Left lung (tissue), 10 donors: ENCODE results near the gene CIAO3. TPM values are rescaled to one million over a fixed set of nuclear protein-coding genes. Genes with fewer than 3 reads are reported as not detected.

Source experiments
- ATAC-seq: fragments of 200-7000 bp; cut with Tn5 transposase; one replicate; pipeline ENCODE4 v1.9.1; 2020; ENCODE audit warnings: moderate library complexity
- DNase-seq, 4 donors: peaks; one replicate each; pipeline ENCODE4 v3.0.0-alpha.2; 2013 to 2020
- H3K27ac ChIP-seq, 2 donors: fragments of 200-600 bp; sonication (generic) in 1 of 2; one replicate each; pipeline versions ENCODE4 v1.5.0 to v1.8.0; 2020 to 2021
- H3K27me3 ChIP-seq, 2 donors: fragments of 200-600 bp; sonication (generic) in 1 of 2; one replicate each; pipeline versions ENCODE4 v1.5.0 to v1.8.0; 2020 to 2021
- H3K36me3 ChIP-seq, 2 donors: fragments of 200-600 bp; sonication (generic) in 1 of 2; one replicate each; pipeline versions ENCODE4 v1.5.0 to v1.8.0; 2020 to 2021
- H3K4me1 ChIP-seq, 2 donors: fragments of 200-600 bp; one replicate each; pipeline ENCODE4 v1.8.0; 2021
- H3K4me3 ChIP-seq, 2 donors: fragments of 200-600 bp; sonication (generic) in 1 of 2; one replicate each; pipeline versions ENCODE4 v1.5.0 to v1.8.0; 2020 to 2021; ENCODE audit warnings: mild to moderate bottlenecking in 1 of 2
- H3K9me3 ChIP-seq, 2 donors: fragments of 200-600 bp; sonication (generic) in 1 of 2; one replicate each; pipeline versions ENCODE4 v1.5.0 to v1.8.0; 2020 to 2021
- CTCF ChIP-seq, 2 donors: fragments of 200-600 bp; sonication (generic) in 1 of 2; IDR thresholded peaks; one replicate each; pipeline versions ENCODE4 v1.5.0 to v1.8.0; 2021; ENCODE audit warnings: antibody characterized with exemption in 2 of 2
- intact Hi-C, 2 donors: fragments of 100-400 bp; cut with DNase I; formaldehyde crosslinking; loops; one replicate each; pipeline versions ENCODE4 v1.11.2 to v1.14.2; 2022
- polyA plus RNA-seq, 6 donors: library from polyadenylated mRNA; unstranded; fragments of 120-200 nt; gene quantifications; one replicate each; pipeline ENCODE4 v1.2.1, GENCODE V29; 2013; ENCODE audit not compliant: insufficient read length in 6 of 6
- total RNA-seq, 2 donors: library from RNA; stranded (reverse); fragmentation: NEBNext Ultra II Directional; extraction: Animal tissue kit (Norgen Biotek cat#: 25700); gene quantifications; one replicate each; pipeline ENCODE4 v1.2.1, GENCODE V29; 2021
- donor health status: DM: no; HTN: yes; CAD: no.
- donor health status: DM: no; HTN: no; CAD: no.

CIAO3 gene
- total and polyA plus RNA-seq, 8 donors, result 17.2 to 28.2 (median 21.2) TPM

DNA sequence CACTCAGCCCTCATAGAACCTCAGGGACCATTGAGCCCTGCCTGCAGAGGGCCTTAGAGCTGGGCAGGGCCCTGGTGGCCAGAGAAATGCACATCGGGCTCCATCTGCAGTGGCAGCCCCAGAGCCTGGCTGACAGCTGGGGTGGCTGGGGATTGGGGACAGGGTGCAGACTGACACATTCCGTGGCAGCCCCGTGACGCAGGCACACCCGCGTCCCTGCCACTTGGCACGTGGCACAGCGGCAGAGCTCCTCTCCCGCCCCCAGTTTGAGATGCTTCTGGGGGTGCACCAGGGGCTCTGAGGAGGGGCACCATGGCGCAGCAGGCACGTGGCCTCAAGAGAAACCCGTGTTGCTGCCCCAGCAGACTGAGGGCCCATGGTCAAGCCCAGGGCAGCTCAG lies 37.4 kb downstream of the CIAO3 start:
- ATAC-seq, result no peak
- Histone ChIP-seq H3K27me3 (peaks cover 70 to 98% of the 10 kb centered on the region in 2 donors), H3K4me1 (no peaks in the 10 kb centered on the region), H3K4me3 (no peak overlapping the region), H3K36me3 (no peaks in the 10 kb centered on the region), H3K9me3 (no peaks in the 10 kb centered on the region), H3K27ac (no peak overlapping the region)
- DNase-seq, result no peak
- no peak for TF ChIP-seq CTCF (IDR thresholded peaks at IDR 0.05)
- intact Hi-C loops, result no loop called here

DNA sequence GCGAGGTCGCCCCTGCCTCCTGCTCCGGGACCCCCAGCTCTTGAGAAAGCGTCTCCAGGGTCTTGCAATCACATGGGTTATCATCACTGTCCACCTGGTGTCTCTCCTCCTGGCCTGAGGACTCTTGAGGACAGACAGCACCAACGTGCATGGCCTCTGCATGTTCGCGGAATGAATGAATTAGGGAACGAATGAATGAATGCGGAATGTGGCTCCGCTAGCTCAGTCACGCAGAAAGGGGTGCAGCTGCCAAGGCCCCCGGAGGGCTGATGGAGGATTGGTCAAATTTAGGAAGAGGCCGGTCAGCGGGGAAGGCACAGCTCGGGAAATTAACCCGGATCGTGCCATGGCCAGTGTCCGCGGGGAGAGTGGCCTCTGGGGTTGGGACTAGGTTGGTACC lies 38.5 kb downstream of the CIAO3 start:
- intact Hi-C loops, result no loop called here
- H3K36me3 ChIP-seq, result no peaks in the 10 kb centered on the region
- ATAC-seq, result no peak
- DNase-seq, result no peak
- TF ChIP-seq CTCF (IDR thresholded peaks at IDR 0.05), result no peak
- no peaks in the 10 kb centered on the region for H3K9me3 ChIP-seq
- no peak overlapping the region for H3K4me3 ChIP-seq
- H3K4me1 ChIP-seq, result no peaks in the 10 kb centered on the region
- no peak overlapping the region for H3K27ac ChIP-seq
- H3K27me3 ChIP-seq, result peaks cover 70 to 98% of the 10 kb centered on the region in 2 donors

GRCh38 chr16:700684-701584 lies 39.9 kb downstream of the CIAO3 start:
- Histone ChIP-seq H3K4me3 (no peak overlapping the region), H3K4me1 (peaks cover 1 to 5% of the 10 kb centered on the region in 2 donors), H3K27me3 (peaks cover 61 to 98% of the 10 kb centered on the region in 2 donors), H3K27ac (no peak overlapping the region), H3K9me3 (no peaks in the 10 kb centered on the region), H3K36me3 (no peaks in the 10 kb centered on the region)
- no peak for TF ChIP-seq CTCF (IDR thresholded peaks at IDR 0.05)
- DNase-seq (peak in 1 of 4 donors; percentile 50), ATAC-seq (peak; percentile 76)
- intact Hi-C loops, result no loop called here

DNA sequence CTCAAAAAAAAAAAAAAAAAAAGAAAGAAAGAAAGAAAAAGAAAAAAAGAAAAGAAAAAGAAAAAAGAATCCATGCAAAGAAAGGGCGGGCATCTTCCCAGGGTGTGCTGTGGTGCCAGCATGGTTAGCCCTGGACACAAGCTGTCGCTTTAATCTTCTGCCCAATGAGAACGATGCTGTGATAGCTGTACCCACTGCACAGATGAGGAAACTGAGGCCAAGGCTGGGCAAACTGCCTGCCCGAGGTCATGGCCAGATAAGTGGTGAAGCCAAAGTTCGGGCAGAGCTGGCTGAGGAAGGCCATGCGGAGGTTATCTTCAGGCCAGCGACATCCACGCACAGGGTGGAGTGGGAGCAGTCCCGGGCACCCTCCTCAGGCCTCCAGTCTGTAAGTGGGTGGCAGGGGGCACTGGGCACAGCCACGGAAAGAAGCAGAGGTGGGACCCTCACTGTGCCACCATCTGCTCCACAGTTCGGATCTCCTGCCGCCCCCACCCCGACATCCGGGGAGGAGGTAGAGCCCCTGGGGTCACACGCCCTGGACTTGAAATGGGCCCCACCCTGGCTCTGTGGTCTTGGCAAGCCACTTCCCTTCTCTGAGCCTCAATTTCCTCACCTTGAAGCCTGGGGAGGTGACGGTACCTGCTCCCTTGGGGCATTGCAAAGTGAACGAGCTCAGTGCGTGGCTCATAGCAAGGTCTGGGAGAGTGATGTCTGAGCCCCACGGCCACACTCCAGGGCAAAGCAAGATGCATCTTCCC lies 41.7 kb downstream of the CIAO3 start:
- ATAC-seq (no peak), DNase-seq (no peak)
- intact Hi-C loops, result no loop called here
- Histone ChIP-seq H3K27ac (no peak overlapping the region), H3K36me3 (no peaks in the 10 kb centered on the region), H3K4me3 (no peak overlapping the region), H3K9me3 (no peaks in the 10 kb centered on the region), H3K4me1 (peaks cover 11 to 22% of the 10 kb centered on the region in 2 donors), H3K27me3 (peaks cover 66 to 99% of the 10 kb centered on the region in 2 donors)
- no peak for TF ChIP-seq CTCF (IDR thresholded peaks at IDR 0.05)
